ENCODE data around the gene LONP2. TPM values are rescaled to one million over a fixed set of nuclear protein-coding genes. Genes with fewer than 3 reads are reported as not detected.
A peak's percentile ranks its signal among the peaks of the same experiment; 100 is the strongest.

Gene LONP2
- total and polyA plus RNA-seq, 2 of the 13 experiments (the other 11 are each of a cell fraction or from before 2014, with no cell fraction given): 39.2 to 63.3 TPM

DNA sequence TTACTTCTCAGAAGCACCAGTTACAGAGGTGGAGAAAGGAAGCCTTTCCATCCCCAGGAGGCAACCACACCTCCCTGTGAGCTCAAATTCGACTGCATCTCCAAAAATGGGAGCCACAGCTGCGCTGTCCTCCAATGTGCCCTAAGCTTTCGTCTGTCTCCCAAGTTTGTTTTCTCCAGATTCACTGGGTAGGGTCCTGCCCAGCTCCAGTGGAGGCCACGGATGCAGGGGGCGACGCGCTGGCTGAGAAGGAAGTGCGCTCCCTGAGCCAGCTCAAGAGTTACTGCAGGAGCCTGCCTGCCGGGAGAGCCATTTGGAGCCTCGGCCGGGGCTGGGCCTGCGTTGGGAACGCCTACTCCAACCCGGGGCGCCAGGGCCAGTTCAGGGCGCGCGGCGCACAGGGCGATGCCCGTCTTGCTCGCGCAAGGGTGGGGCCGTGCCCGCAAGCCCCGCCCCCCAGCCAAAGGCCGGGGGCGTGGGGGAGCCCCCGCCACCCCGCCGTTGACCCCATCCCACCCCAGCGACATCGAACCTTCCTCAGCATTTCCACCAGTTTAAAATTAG, 121.6 kb downstream of the LONP2 start (continued):
- TF ChIP-seq, protein P1, sequence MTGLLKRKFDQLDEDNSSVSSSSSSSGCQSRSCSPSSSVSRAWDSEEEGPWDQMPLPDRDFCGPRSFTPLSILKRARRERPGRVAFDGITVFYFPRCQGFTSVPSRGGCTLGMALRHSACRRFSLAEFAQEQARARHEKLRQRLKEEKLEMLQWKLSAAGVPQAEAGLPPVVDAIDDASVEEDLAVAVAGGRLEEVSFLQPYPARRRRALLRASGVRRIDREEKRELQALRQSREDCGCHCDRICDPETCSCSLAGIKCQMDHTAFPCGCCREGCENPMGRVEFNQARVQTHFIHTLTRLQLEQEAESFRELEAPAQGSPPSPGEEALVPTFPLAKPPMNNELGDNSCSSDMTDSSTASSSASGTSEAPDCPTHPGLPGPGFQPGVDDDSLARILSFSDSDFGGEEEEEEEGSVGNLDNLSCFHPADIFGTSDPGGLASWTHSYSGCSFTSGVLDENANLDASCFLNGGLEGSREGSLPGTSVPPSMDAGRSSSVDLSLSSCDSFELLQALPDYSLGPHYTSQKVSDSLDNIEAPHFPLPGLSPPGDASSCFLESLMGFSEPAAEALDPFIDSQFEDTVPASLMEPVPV (CRISPR knock-in tag; IDR thresholded peaks at IDR 0.05): no peak; the same call in 1 of the 2 replicates
- TF ChIP-seq, protein P2, sequence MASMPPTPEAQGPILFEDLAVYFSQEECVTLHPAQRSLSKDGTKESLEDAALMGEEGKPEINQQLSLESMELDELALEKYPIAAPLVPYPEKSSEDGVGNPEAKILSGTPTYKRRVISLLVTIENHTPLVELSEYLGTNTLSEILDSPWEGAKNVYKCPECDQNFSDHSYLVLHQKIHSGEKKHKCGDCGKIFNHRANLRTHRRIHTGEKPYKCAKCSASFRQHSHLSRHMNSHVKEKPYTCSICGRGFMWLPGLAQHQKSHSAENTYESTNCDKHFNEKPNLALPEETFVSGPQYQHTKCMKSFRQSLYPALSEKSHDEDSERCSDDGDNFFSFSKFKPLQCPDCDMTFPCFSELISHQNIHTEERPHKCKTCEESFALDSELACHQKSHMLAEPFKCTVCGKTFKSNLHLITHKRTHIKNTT (CRISPR knock-in tag; IDR thresholded peaks at IDR 0.05): no peak
- TF ChIP-seq, protein P3, sequence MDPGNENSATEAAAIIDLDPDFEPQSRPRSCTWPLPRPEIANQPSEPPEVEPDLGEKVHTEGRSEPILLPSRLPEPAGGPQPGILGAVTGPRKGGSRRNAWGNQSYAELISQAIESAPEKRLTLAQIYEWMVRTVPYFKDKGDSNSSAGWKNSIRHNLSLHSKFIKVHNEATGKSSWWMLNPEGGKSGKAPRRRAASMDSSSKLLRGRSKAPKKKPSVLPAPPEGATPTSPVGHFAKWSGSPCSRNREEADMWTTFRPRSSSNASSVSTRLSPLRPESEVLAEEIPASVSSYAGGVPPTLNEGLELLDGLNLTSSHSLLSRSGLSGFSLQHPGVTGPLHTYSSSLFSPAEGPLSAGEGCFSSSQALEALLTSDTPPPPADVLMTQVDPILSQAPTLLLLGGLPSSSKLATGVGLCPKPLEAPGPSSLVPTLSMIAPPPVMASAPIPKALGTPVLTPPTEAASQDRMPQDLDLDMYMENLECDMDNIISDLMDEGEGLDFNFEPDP (CRISPR knock-in tag; conservative IDR thresholded peaks at IDR 0.05): no peak
- TF ChIP-seq HNRNPH1 (optimal IDR thresholded peaks at IDR 0.05; ENCODE audit: low read depth, low read length) (no peak), KLF6 (CRISPR knock-in tag; IDR thresholded peaks at IDR 0.05) (no peak; the same call in 1 of the 2 replicates), ARHGAP35 (CRISPR knock-in tag; IDR thresholded peaks at IDR 0.05; ENCODE audit: borderline replicate concordance) (0 out of 2 replicates have a peak, but pooled peaks have one; percentile 46), TAF1 (CRISPR knock-in tag; IDR thresholded peaks at IDR 0.05) (peak; percentile 97), SRSF4 (IDR thresholded peaks at IDR 0.05; ENCODE audit: low read depth, low read length, poor library complexity, severe bottlenecking) (no peak), ZNF317 (CRISPR knock-in tag; IDR thresholded peaks at IDR 0.05) (peak; percentile 75; the same call in 1 of the 2 replicates), HIVEP1 (CRISPR knock-in tag; IDR thresholded peaks at IDR 0.05) (peak; percentile 88), THYN1 (CRISPR knock-in tag; IDR thresholded peaks at IDR 0.05; ENCODE audit: borderline replicate concordance, low read depth) (no peak), ZNF615 (CRISPR knock-in tag; IDR thresholded peaks at IDR 0.05; ENCODE audit: borderline replicate concordance) (no peak), ZFP36L2 (CRISPR knock-in tag; IDR thresholded peaks at IDR 0.05) (no peak), ZNF432 (CRISPR knock-in tag; IDR thresholded peaks at IDR 0.05; ENCODE audit: borderline replicate concordance) (no peak)
- TF ChIP-seq, protein P4, sequence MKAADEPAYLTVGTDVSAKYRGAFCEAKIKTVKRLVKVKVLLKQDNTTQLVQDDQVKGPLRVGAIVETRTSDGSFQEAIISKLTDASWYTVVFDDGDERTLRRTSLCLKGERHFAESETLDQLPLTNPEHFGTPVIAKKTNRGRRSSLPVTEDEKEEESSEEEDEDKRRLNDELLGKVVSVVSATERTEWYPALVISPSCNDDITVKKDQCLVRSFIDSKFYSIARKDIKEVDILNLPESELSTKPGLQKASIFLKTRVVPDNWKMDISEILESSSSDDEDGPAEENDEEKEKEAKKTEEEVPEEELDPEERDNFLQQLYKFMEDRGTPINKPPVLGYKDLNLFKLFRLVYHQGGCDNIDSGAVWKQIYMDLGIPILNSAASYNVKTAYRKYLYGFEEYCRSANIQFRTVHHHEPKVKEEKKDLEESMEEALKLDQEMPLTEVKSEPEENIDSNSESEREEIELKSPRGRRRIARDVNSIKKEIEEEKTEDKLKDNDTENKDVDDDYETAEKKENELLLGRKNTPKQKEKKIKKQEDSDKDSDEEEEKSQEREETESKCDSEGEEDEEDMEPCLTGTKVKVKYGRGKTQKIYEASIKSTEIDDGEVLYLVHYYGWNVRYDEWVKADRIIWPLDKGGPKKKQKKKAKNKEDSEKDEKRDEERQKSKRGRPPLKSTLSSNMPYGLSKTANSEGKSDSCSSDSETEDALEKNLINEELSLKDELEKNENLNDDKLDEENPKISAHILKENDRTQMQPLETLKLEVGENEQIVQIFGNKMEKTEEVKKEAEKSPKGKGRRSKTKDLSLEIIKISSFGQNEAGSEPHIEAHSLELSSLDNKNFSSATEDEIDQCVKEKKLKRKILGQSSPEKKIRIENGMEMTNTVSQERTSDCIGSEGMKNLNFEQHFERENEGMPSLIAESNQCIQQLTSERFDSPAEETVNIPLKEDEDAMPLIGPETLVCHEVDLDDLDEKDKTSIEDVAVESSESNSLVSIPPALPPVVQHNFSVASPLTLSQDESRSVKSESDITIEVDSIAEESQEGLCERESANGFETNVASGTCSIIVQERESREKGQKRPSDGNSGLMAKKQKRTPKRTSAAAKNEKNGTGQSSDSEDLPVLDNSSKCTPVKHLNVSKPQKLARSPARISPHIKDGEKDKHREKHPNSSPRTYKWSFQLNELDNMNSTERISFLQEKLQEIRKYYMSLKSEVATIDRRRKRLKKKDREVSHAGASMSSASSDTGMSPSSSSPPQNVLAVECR (CRISPR knock-in tag; IDR thresholded peaks at IDR 0.05; ENCODE audit: borderline replicate concordance): peak; percentile 60; the same call in 1 of the 2 replicates
- TF ChIP-seq, protein P5, sequence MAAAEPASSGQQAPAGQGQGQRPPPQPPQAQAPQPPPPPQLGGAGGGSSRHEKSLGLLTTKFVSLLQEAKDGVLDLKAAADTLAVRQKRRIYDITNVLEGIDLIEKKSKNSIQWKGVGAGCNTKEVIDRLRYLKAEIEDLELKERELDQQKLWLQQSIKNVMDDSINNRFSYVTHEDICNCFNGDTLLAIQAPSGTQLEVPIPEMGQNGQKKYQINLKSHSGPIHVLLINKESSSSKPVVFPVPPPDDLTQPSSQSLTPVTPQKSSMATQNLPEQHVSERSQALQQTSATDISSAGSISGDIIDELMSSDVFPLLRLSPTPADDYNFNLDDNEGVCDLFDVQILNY (CRISPR knock-in tag; conservative IDR thresholded peaks at IDR 0.05): no peak; the same call in 1 of the 2 replicates
